ENCODE results near the gene CNTNAP2.

Gene CNTNAP2

DNA sequence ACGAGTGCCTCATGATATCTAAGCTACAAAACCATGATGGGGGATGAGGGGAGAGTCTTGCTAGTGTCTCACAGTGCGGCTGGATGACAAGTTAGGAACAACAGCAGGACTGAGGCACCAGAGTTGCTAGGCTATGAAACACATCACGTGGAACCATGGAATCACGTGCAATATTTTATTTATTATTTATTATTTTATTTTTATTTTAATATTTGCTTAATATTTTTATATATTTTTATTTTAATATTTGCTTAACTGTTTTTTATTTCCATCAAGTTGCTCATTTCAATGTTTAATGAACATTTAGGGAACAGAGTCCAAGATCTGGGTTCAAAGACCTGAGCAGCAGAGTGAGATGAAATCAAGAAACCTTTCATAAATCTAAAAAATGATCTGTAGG lies 614.6 kb downstream of the CNTNAP2 start:
- no peaks in the 10 kb centered on the region for H3K36me3 ChIP-seq (ENCODE audit: insufficient read depth, low read depth, low read length)
- H3K9me3 ChIP-seq (ENCODE audit: insufficient read depth, low read depth, low read length) = no peaks in the 10 kb centered on the region
- no peaks in the 10 kb centered on the region for H3K27me3 ChIP-seq (ENCODE audit: insufficient read depth, low read length)
- H3K4me1 ChIP-seq (ENCODE audit: insufficient read depth, low read length) = no peaks in the 10 kb centered on the region
- no peak overlapping the region for H3K27ac ChIP-seq (ENCODE audit: low read length)
- H3K9ac ChIP-seq (ENCODE audit: low read depth, low read length) = no peak overlapping the region
- H3K4me3 ChIP-seq (ENCODE audit: low read length) = no peak overlapping the region

DNA sequence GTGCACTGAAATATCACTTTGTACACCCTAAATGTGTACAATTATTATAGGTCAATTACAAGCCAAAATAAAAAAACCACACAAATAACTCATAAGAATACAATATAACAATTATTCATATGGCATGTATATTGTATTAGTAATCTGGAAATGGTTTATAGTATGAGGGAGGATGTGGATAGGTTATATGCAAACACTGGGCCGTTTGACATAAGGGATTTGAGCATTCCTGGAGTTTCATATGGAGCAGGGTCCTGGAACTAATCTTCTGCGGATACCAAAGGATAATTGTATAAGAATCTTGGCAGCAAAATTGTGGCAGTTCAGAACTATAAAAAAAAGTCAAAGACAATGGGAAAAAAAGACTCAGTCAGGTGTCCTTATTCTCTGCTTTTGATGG lies 619.4 kb downstream of the CNTNAP2 start:
- Histone ChIP-seq H3K9ac (ENCODE audit: low read depth, low read length) (no peak overlapping the region), H3K36me3 (ENCODE audit: insufficient read depth, low read depth, low read length) (no peaks in the 10 kb centered on the region), H3K27ac (ENCODE audit: low read length) (no peak overlapping the region), H3K27me3 (ENCODE audit: insufficient read depth, low read length) (no peaks in the 10 kb centered on the region), H3K4me1 (ENCODE audit: insufficient read depth, low read length) (no peaks in the 10 kb centered on the region), H3K4me3 (ENCODE audit: low read length) (no peak overlapping the region), H3K9me3 (ENCODE audit: insufficient read depth, low read depth, low read length) (no peaks in the 10 kb centered on the region)

DNA sequence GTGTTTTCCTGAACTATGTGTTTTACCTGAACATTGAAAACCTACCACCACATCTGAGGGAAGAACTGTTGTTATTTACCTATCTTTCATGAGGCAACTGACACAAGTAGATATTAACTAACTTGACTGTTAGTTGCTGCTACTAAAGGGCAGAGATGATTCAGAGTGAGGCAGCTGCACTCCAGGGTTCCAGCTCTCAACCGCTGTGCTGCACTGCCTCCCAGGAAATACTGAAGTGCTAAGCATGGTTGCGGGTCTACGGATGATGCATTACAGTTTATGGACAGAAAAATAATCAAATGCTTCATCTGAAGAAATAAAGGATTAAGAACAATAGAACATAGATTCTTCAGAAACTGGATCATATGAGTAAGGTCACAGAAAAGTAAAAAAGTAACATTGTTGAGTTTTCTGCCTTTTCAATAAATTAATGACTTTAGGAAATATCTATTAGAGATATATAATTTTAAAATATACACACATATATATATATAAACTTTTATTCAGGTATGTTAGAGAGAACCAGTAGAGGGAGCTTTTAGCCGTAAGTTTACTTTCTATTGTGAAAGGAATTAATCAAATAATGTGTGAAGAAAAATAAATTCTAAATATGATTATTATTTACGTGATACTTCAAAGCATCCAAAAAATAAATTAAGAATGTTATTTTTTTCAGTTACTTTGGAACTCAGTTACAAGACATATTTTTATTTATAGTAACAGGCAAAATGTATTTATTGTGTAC lies 620.0 kb downstream of the CNTNAP2 start:
- H3K36me3 ChIP-seq (ENCODE audit: insufficient read depth, low read depth, low read length) = no peaks in the 10 kb centered on the region
- no peaks in the 10 kb centered on the region for H3K9me3 ChIP-seq (ENCODE audit: insufficient read depth, low read depth, low read length)
- H3K4me3 ChIP-seq (ENCODE audit: low read length) = no peak overlapping the region
- H3K27me3 ChIP-seq (ENCODE audit: insufficient read depth, low read length) = no peaks in the 10 kb centered on the region
- H3K4me1 ChIP-seq (ENCODE audit: insufficient read depth, low read length) = no peaks in the 10 kb centered on the region
- H3K27ac ChIP-seq (ENCODE audit: low read length) = no peak overlapping the region
- H3K9ac ChIP-seq (ENCODE audit: low read depth, low read length) = no peak overlapping the region

DNA sequence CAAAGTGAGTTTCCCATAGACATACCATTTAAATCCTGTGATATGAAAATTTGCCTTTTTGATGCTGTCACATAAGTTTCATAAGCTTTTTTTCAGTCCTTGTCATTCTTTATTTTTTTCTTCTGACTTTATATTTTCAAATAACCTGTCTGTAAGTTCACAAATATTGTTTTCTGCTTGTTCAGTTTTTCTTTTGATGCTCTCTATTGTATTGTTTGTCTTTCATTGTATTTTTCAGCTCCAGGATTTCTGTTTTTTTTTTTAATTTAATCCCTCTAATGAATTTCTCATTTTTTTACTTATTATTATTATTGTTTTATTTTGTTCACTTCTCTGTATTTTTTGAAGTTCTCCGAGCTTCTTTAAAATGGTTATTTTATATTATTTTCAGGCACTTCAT lies 623.4 kb downstream of the CNTNAP2 start:
- no peak overlapping the region for H3K27ac ChIP-seq (ENCODE audit: low read length)
- H3K9ac ChIP-seq (ENCODE audit: low read depth, low read length) = no peak overlapping the region
- no peaks in the 10 kb centered on the region for H3K4me1 ChIP-seq (ENCODE audit: insufficient read depth, low read length)

DNA sequence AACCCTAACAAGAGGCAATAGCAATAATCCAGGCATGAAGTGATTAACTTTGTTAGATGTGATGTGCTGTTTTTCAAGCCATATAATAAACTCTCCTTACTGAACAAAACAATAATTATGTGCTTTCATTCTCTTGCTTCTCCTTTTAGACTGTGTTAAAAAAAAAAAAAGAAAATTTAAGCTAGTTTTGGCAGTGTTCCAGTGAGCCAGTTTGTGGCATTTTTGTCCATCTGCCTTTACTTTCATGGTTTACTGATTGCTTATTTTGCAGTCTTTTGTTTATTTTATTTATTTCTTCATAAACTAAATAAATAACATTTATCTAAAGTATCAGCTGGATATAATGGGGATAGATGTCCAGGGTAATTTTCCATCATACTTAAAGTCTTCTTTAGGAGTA lies 625.3 kb downstream of the CNTNAP2 start:
- Histone ChIP-seq H3K9me3 (ENCODE audit: insufficient read depth, low read depth, low read length) (no peaks in the 10 kb centered on the region), H3K27me3 (ENCODE audit: insufficient read depth, low read length) (no peaks in the 10 kb centered on the region), H3K27ac (ENCODE audit: low read length) (no peak overlapping the region), H3K4me1 (ENCODE audit: insufficient read depth, low read length) (no peaks in the 10 kb centered on the region), H3K9ac (ENCODE audit: low read depth, low read length) (no peak overlapping the region), H3K4me3 (ENCODE audit: low read length) (no peak overlapping the region), H3K36me3 (ENCODE audit: insufficient read depth, low read depth, low read length) (no peaks in the 10 kb centered on the region)

More for the DNA sequence above, 623.4 kb downstream of the CNTNAP2 start:
- H3K4me3 ChIP-seq (ENCODE audit: low read length) = no peak overlapping the region
- H3K27me3 ChIP-seq (ENCODE audit: insufficient read depth, low read length) = no peaks in the 10 kb centered on the region
- H3K9me3 ChIP-seq (ENCODE audit: insufficient read depth, low read depth, low read length) = no peaks in the 10 kb centered on the region
- H3K36me3 ChIP-seq (ENCODE audit: insufficient read depth, low read depth, low read length) = no peaks in the 10 kb centered on the region

DNA sequence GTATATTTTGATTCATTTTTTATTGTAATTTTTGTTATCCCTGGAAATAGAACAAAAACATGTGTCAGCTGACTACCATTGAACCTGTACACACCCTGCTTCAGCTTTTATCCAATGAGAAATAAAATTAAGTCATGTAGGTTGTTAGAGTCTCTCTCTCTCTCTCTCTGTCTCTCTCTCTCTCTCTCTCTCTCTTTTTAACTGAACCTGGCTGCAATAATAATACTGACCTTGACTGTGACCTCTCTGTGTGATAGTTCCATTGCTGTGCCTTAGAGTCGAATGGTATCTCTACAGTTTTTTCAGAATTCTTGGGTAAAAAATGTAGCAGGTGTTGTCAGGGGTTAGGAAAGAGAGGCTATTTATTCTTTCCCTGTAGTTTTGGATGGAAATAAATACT lies 637.8 kb downstream of the CNTNAP2 start:
- no peak overlapping the region for H3K9ac ChIP-seq (ENCODE audit: low read depth, low read length)
- H3K4me1 ChIP-seq (ENCODE audit: insufficient read depth, low read length) = no peaks in the 10 kb centered on the region
- H3K9me3 ChIP-seq (ENCODE audit: insufficient read depth, low read depth, low read length) = peaks cover 7% of the 10 kb centered on the region; the same call in 1 of the 2 replicates
- no peak overlapping the region for H3K27ac ChIP-seq (ENCODE audit: low read length)
- H3K4me3 ChIP-seq (ENCODE audit: low read length) = no peak overlapping the region
- no peaks in the 10 kb centered on the region for H3K27me3 ChIP-seq (ENCODE audit: insufficient read depth, low read length)
- no peaks in the 10 kb centered on the region for H3K36me3 ChIP-seq (ENCODE audit: insufficient read depth, low read depth, low read length)

DNA sequence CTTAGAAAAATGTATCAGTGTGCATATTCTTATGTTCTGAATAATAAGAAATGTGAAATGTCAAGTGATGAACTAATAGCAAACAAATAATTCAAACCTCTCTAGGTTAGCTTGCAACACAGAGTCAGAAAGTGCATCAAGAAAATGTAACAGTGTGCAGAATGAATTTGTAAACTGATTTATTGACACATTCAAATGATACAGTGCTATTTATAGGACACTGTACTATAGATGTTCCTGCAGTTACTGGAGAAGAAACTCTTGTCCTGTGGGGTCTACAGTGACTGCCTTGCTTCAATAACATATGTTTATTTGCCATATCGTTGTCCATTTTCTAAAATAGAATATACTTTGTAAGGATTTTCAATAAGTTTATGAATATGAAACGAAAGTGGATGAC lies 639.0 kb downstream of the CNTNAP2 start:
- no peak overlapping the region for H3K9ac ChIP-seq (ENCODE audit: low read depth, low read length)
- H3K36me3 ChIP-seq (ENCODE audit: insufficient read depth, low read depth, low read length) = no peaks in the 10 kb centered on the region
- no peaks in the 10 kb centered on the region for H3K4me1 ChIP-seq (ENCODE audit: insufficient read depth, low read length)
- no peak overlapping the region for H3K27ac ChIP-seq (ENCODE audit: low read length)
- no peaks in the 10 kb centered on the region for H3K27me3 ChIP-seq (ENCODE audit: insufficient read depth, low read length)
- peaks cover 7% of the 10 kb centered on the region; the same call in 1 of the 2 replicates for H3K9me3 ChIP-seq (ENCODE audit: insufficient read depth, low read depth, low read length)
- H3K4me3 ChIP-seq (ENCODE audit: low read length) = no peak overlapping the region

DNA sequence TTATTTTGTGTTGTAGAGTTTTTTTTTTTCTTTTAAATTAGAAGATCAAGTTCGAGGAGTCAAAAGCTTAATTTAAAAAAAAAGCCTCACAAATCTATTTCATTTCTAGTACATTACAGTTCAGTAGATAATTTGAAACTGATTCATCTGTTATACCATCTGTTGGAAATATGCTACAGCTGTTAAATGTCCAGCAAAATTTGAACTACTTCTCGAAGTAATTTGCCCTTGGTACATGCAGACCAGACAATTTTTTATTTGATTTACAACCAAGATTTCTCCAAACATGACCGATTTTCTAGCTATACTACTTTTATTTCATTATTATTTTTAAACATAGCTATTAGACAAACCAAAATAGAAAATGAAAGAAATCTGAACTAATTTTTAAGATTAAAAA lies 647.9 kb downstream of the CNTNAP2 start:
- Histone ChIP-seq H3K9ac (ENCODE audit: low read depth, low read length) (no peak overlapping the region), H3K36me3 (ENCODE audit: insufficient read depth, low read depth, low read length) (no peaks in the 10 kb centered on the region), H3K9me3 (ENCODE audit: insufficient read depth, low read depth, low read length) (no peaks in the 10 kb centered on the region), H3K4me3 (ENCODE audit: low read length) (no peak overlapping the region), H3K4me1 (ENCODE audit: insufficient read depth, low read length) (no peaks in the 10 kb centered on the region), H3K27ac (ENCODE audit: low read length) (no peak overlapping the region), H3K27me3 (ENCODE audit: insufficient read depth, low read length) (no peaks in the 10 kb centered on the region)

DNA sequence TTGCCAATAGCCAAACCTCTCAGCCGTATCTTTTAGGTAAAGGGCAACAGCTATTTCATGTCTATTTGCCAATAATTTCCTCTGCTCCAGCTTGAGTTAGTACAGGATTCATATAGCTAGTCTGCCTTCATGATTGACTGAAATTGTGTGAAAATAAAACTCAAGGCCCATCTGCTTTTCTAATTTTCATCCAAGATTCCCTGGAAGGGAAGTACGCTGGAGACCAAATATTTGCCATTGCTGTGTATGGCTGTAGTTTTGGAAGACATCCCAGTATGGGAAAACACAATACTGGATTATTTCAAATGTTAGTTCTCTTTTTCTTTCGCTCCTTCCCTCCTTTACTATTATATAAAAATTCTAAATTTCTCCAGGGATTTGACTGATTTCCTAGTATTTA lies 652.4 kb downstream of the CNTNAP2 start:
- no peaks in the 10 kb centered on the region for H3K27me3 ChIP-seq (ENCODE audit: insufficient read depth, low read length)
- no peaks in the 10 kb centered on the region for H3K36me3 ChIP-seq (ENCODE audit: insufficient read depth, low read depth, low read length)
- no peaks in the 10 kb centered on the region for H3K9me3 ChIP-seq (ENCODE audit: insufficient read depth, low read depth, low read length)
- H3K27ac ChIP-seq (ENCODE audit: low read length) = no peak overlapping the region
- no peak overlapping the region for H3K4me3 ChIP-seq (ENCODE audit: low read length)
- H3K9ac ChIP-seq (ENCODE audit: low read depth, low read length) = no peak overlapping the region
- H3K4me1 ChIP-seq (ENCODE audit: insufficient read depth, low read length) = no peaks in the 10 kb centered on the region

DNA sequence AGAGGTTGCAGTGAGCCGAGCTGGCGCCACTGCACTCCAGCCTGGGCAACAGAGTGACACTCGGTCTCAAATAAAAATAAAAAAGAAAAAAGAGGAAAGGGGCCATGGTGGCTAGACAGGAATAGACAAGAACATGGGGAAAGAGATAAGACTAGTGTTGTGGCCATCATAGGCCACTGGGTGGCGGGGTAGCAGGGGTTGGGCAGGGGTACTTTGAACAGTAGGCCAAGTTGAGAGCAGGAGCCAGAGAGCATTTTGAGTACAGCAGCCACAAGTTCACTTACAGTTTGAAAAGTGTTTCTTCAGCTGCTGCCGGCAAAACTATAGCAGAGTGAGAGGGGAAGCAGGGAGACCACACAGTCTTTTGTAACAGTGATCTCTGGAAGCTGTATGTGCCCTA lies 656.0 kb downstream of the CNTNAP2 start:
- Histone ChIP-seq H3K9me3 (ENCODE audit: insufficient read depth, low read depth, low read length) (no peaks in the 10 kb centered on the region), H3K9ac (ENCODE audit: low read depth, low read length) (no peak overlapping the region), H3K36me3 (ENCODE audit: insufficient read depth, low read depth, low read length) (no peaks in the 10 kb centered on the region), H3K4me3 (ENCODE audit: low read length) (no peak overlapping the region), H3K27ac (ENCODE audit: low read length) (no peak overlapping the region), H3K4me1 (ENCODE audit: insufficient read depth, low read length) (no peaks in the 10 kb centered on the region), H3K27me3 (ENCODE audit: insufficient read depth, low read length) (no peaks in the 10 kb centered on the region)

DNA sequence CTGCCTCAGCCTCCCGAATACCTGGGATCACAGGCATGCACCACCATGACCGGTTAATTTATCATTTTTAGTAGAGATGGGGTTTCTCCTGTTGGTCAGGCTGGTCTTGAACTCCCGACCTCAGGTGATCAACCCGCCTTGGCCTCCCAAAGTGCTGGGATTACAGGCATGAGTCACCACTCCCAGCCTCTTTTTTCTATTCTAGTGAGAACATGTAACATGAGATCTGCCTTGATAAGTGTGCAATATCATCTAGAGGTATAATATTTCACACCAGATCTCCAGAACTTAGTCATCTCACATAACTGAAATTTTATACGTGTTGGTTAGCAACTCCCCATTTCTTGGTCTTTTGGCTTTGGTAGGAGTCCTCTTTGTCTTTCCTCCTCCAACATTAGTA lies 656.9 kb downstream of the CNTNAP2 start:
- no peak overlapping the region for H3K9ac ChIP-seq (ENCODE audit: low read depth, low read length)
- no peak overlapping the region for H3K4me3 ChIP-seq (ENCODE audit: low read length)
- no peaks in the 10 kb centered on the region for H3K4me1 ChIP-seq (ENCODE audit: insufficient read depth, low read length)
- H3K27ac ChIP-seq (ENCODE audit: low read length) = no peak overlapping the region
- no peaks in the 10 kb centered on the region for H3K27me3 ChIP-seq (ENCODE audit: insufficient read depth, low read length)
- no peaks in the 10 kb centered on the region for H3K9me3 ChIP-seq (ENCODE audit: insufficient read depth, low read depth, low read length)
- H3K36me3 ChIP-seq (ENCODE audit: insufficient read depth, low read depth, low read length) = no peaks in the 10 kb centered on the region

DNA sequence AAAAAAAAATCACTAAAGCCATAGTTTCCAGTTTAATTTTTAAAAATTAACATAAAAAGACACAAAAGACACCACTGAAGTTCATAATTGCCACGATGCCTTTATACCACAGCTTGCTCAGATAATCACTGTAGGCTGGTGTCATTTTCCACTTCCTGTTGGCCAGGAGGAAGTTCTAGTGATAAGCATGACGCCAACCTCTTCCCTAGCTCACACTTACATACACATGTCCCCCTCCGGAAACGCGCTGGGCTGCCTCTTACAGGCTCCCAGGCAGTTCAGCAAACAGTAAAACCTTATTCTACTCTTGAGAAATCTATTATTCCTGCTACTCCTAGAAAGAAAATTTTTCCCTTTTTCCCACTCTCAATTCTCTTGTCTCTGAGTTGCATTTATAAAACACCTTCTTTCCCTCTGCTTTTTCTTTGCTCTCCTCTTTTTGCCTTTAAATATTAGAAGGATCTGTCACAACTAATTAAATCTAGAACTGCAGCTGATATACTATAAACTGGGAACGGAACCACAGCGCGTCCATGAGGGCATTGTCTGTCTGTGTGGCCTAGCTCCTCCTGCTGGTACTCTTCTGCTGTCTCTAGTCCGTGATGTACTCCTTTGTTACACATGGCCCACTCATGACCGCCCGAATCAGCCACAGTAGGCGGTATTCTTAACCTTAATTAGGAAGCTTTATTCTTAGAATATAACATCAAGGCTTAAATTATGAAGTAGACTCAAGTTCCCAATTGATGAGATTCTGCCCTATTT lies 664.9 kb downstream of the CNTNAP2 start:
- Histone ChIP-seq H3K36me3 (ENCODE audit: insufficient read depth, low read depth, low read length) (no peaks in the 10 kb centered on the region), H3K9me3 (ENCODE audit: insufficient read depth, low read depth, low read length) (no peaks in the 10 kb centered on the region), H3K4me3 (ENCODE audit: low read length) (no peak overlapping the region), H3K9ac (ENCODE audit: low read depth, low read length) (no peak overlapping the region), H3K27me3 (ENCODE audit: insufficient read depth, low read length) (no peaks in the 10 kb centered on the region), H3K27ac (ENCODE audit: low read length) (no peak overlapping the region), H3K4me1 (ENCODE audit: insufficient read depth, low read length) (0 out of 2 replicates have a peak, but pooled peaks cover 2% of the 10 kb centered on the region)
